Hepatocyte (in vitro differentiated cells): ENCODE measurements around the gene SMPX. TPM values are rescaled to one million over a fixed set of nuclear protein-coding genes. Genes with fewer than 3 reads are reported as not detected.

Experiments used
- DNase-seq: peaks from one replicate; pipeline ENCODE4 v3.0.0-alpha.2; 2016; ENCODE audit warnings: low spot score
- H2AFZ ChIP-seq: fragments of 200-600 bp; sonication (generic); 2 replicates; pipeline ENCODE4 v1.6.0; 2016; ENCODE audit warnings: antibody characterized with exemption, mild to moderate bottlenecking
- H3K27ac ChIP-seq: fragments of 200-600 bp; sonication (generic); 2 replicates; pipeline ENCODE4 v1.5.1; 2016; ENCODE audit warnings: mild to moderate bottlenecking
- H3K27me3 ChIP-seq: fragments of 200-600 bp; sonication (generic); 2 replicates; pipeline ENCODE4 v1.6.1; 2016
- H3K36me3 ChIP-seq: fragments of 200-600 bp; sonication (generic); replicated peaks from 2 replicates; pipeline ENCODE4 v1.5.1; 2016; ENCODE audit warnings: low read depth; ENCODE audit not compliant: insufficient read depth
- H3K4me1 ChIP-seq: fragments of 200-600 bp; sonication (generic); 2 replicates; pipeline ENCODE4 v1.5.1; 2016; ENCODE audit warnings: mild to moderate bottlenecking, moderate library complexity; ENCODE audit not compliant: insufficient read depth
- H3K4me2 ChIP-seq: fragments of 200-600 bp; sonication (generic); 2 replicates; pipeline ENCODE4 v1.6.0; 2016
- H3K4me3 ChIP-seq: fragments of 200-600 bp; sonication (generic); 2 replicates; pipeline ENCODE4 v1.5.1; 2016; ENCODE audit warnings: mild to moderate bottlenecking
- H3K79me2 ChIP-seq: fragments of 200-600 bp; sonication (generic); 2 replicates; pipeline ENCODE4 v1.6.0; 2017; ENCODE audit warnings: mild to moderate bottlenecking
- H3K9me2 ChIP-seq: fragments of 200-600 bp; sonication (generic); replicated peaks from 2 replicates; pipeline ENCODE4 v1.6.0; 2017; ENCODE audit warnings: mild to moderate bottlenecking; ENCODE audit not compliant: insufficient read depth
- H3K9me3 ChIP-seq: fragments of 200-600 bp; sonication (generic); 2 replicates; pipeline ENCODE4 v1.5.1; 2016; ENCODE audit warnings: low read depth, mild to moderate bottlenecking
- H4K20me1 ChIP-seq: fragments of 200-600 bp; sonication (generic); 2 replicates; pipeline ENCODE4 v1.6.0; 2016; ENCODE audit warnings: mild to moderate bottlenecking; ENCODE audit not compliant: insufficient read depth, poor library complexity, severe bottlenecking
- EZH2 ChIP-seq: fragments of 200-600 bp; sonication (generic); IDR thresholded peaks from 2 replicates; pipeline ENCODE4 v1.6.1; 2016; ENCODE audit warnings: antibody characterized with exemption, mild to moderate bottlenecking, borderline replicate concordance
- EZH2phosphoT487 ChIP-seq: fragments of 200-600 bp; sonication (generic); IDR thresholded peaks from one replicate; pipeline ENCODE4 v1.6.1; 2018; ENCODE audit warnings: antibody characterized with exemption, mild to moderate bottlenecking, low read depth, moderate library complexity; ENCODE audit not compliant: unreplicated experiment, severe bottlenecking
- WGBS: methylation state at CpG from one replicate; pipeline ENCODE4 v1.1.6; 2016; ENCODE audit warnings: low lambda C conversion rate; ENCODE audit errors: missing lambda C conversion rate; 5-methylcytosine and 5-hydroxymethylcytosine counted together
- polyA plus RNA-seq: library from polyadenylated mRNA; unstranded; fragments of >200 nt; fragmentation: Nextera tagmentation; extraction: Ambion mirVana; gene quantifications from 2 replicates; pipeline ENCODE4 v1.2.1, GENCODE V29; 2016
- total RNA-seq: library from RNA; depleted of rRNA; stranded (reverse); fragments of >200 nt; gene quantifications from 2 replicates; pipeline ENCODE4 v1.2.3, GENCODE V29; 2014
- TF ChIP-seq, protein P1 (sequence below): fragments of 200-600 bp; sonication (generic); IDR thresholded peaks from 2 replicates; pipeline ENCODE4 v1.5.1; 2016; ENCODE audit warnings: antibody characterized with exemption, mild to moderate bottlenecking; ENCODE audit not compliant: poor library complexity

The SMPX gene
- total and polyA plus RNA-seq, 2 experiments from 2014 or later = 1.4 to 3.0 TPM

DNA sequence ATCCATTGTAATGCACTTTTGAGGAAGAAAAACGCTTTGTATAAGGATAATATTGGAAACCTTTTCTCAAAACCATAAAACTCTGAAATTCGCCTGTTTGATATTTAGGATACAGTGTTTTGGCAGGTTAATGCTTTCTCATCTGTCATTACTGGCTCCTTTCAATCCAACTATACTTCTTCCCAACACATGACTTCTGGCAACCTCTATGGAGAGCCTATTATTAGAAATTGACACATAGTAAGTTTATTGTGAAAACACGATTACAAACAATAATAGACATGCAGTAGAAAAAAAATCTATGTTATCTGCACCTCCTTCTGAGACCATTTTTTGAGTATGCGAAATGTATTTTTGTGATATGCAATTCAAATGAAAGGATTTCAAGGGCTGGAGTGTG is 95.2 kb downstream of the SMPX start:
- Histone ChIP-seq H3K36me3 (no peaks in the 10 kb centered on the region), H3K27ac (no peak overlapping the region), H3K9me2 (no peaks in the 10 kb centered on the region), H3K27me3 (no peaks in the 10 kb centered on the region), H3K4me1 (no peaks in the 10 kb centered on the region), H3K9me3 (no peaks in the 10 kb centered on the region), H2AFZ (no peak overlapping the region), H4K20me1 (no peaks in the 10 kb centered on the region), H3K4me2 (no peak overlapping the region), H3K4me3 (no peak overlapping the region), H3K79me2 (no peaks in the 10 kb centered on the region)
- TF ChIP-seq EZH2phosphoT487 = no peak
- TF ChIP-seq, protein P1, sequence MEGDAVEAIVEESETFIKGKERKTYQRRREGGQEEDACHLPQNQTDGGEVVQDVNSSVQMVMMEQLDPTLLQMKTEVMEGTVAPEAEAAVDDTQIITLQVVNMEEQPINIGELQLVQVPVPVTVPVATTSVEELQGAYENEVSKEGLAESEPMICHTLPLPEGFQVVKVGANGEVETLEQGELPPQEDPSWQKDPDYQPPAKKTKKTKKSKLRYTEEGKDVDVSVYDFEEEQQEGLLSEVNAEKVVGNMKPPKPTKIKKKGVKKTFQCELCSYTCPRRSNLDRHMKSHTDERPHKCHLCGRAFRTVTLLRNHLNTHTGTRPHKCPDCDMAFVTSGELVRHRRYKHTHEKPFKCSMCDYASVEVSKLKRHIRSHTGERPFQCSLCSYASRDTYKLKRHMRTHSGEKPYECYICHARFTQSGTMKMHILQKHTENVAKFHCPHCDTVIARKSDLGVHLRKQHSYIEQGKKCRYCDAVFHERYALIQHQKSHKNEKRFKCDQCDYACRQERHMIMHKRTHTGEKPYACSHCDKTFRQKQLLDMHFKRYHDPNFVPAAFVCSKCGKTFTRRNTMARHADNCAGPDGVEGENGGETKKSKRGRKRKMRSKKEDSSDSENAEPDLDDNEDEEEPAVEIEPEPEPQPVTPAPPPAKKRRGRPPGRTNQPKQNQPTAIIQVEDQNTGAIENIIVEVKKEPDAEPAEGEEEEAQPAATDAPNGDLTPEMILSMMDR = no peak
- no peak for TF ChIP-seq EZH2
- WGBS = 64% methylated on average over 4 of the region's 4 CpGs
- no peak for DNase-seq

DNA sequence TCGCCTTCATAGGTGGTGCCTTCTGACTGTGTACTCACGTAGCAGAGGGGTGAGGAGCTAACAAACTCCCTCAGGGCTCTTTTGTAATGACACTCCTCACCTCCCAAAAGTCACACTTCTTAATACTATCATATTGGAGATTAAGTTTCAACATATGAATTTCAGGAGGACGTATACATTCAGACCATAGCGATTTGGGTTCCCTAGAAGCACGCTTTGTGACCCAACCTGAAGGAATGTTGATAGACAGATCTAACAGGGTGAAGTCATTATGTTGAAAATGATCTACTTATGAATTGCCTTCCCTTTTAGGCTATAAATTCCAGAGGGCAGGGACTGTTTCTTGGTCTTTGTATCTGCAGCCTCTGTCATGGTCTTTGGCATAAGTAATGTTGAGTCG is 96.6 kb downstream of the SMPX start:
- TF ChIP-seq, protein P1 = no peak
- TF ChIP-seq EZH2 = no peak
- no peak for TF ChIP-seq EZH2phosphoT487
- no peak for DNase-seq
- H2AFZ ChIP-seq = no peak overlapping the region

DNA sequence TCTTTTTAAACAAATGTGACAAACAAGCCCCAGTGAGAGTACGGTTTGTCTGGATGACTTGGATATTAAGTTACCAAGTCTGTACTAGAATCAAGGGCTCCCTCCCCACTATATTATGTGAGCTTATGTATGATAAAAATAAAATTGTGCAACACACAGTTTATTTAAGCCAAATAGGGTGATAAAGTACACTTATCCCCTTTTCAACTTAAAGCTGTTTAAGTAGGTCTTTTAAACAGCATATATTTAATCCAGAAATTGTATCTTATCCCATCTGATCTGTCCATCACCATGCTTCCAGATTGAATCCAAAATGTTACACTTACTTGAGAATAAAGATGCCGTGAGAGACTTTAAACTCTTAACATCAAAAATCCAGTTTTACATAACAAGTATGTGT is 97.8 kb downstream of the SMPX start:
- H3K4me2 ChIP-seq = no peak overlapping the region
- no peaks in the 10 kb centered on the region for H3K27me3 ChIP-seq
- H2AFZ ChIP-seq = no peak overlapping the region
- no peaks in the 10 kb centered on the region for H3K9me2 ChIP-seq
- H3K79me2 ChIP-seq = no peaks in the 10 kb centered on the region
- H3K9me3 ChIP-seq = no peaks in the 10 kb centered on the region
- no peak overlapping the region for H3K27ac ChIP-seq
- WGBS = 79% methylated on average over 2 of the region's 2 CpGs
- TF ChIP-seq EZH2phosphoT487 = no peak
- H3K36me3 ChIP-seq = no peaks in the 10 kb centered on the region
- H3K4me1 ChIP-seq = no peaks in the 10 kb centered on the region
- H4K20me1 ChIP-seq = no peaks in the 10 kb centered on the region
- H3K4me3 ChIP-seq = no peak overlapping the region
- no peak for DNase-seq

More for the DNA sequence above, 96.6 kb downstream of the SMPX start:
- no peak overlapping the region for H3K27ac ChIP-seq
- no peaks in the 10 kb centered on the region for H3K79me2 ChIP-seq
- no peaks in the 10 kb centered on the region for H3K27me3 ChIP-seq
- no peak overlapping the region for H3K4me3 ChIP-seq
- no peaks in the 10 kb centered on the region for H3K4me1 ChIP-seq
- 57% methylated on average over 6 of the region's 6 CpGs for WGBS
- no peak overlapping the region for H3K4me2 ChIP-seq
- no peaks in the 10 kb centered on the region for H3K36me3 ChIP-seq
- H3K9me2 ChIP-seq = no peaks in the 10 kb centered on the region
- no peaks in the 10 kb centered on the region for H3K9me3 ChIP-seq
- H4K20me1 ChIP-seq = no peaks in the 10 kb centered on the region

DNA sequence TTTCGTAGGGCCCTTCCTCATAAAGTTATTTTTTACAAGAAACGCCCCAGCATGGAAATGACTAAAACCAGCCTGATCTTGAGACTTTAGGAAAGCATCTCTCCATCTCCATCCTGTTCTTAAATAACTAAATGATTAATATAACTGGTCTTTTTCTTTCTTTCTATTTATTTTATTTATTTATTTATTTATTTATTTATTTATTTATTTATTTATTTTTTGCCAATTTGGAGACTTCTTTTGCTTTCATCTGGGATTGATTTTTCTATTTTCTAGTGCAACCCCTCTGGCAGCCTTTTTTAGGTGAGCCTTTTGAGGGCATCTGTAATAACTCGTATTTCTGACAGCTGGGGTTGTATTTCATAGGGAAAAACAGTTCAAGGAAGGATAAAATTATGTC is 98.6 kb downstream of the SMPX start:
- Histone ChIP-seq H3K9me2 (no peaks in the 10 kb centered on the region), H2AFZ (no peak overlapping the region), H3K27ac (no peak overlapping the region), H3K27me3 (no peaks in the 10 kb centered on the region), H3K4me2 (no peak overlapping the region), H3K4me1 (no peaks in the 10 kb centered on the region), H3K4me3 (no peak overlapping the region), H3K79me2 (no peaks in the 10 kb centered on the region), H4K20me1 (no peaks in the 10 kb centered on the region), H3K9me3 (no peaks in the 10 kb centered on the region), H3K36me3 (no peaks in the 10 kb centered on the region)
- TF ChIP-seq, protein P1 = no peak
- TF ChIP-seq EZH2phosphoT487 (no peak), EZH2 (no peak)
- 64% methylated on average over 3 of the region's 3 CpGs for WGBS
- DNase-seq = no peak
